Measurements from ENCODE around the gene SIX2. TPM values are rescaled to one million over a fixed set of nuclear protein-coding genes. Genes with fewer than 3 reads are reported as not detected.

SIX2 gene
- total RNA-seq, 2 experiments from 2014 or later, result not detected

GRCh38 chr2:44962176-44962695, 47.0 kb downstream of the SIX2 start:
- no peaks in the 10 kb centered on the region for H3K9me3 ChIP-seq (ENCODE audit: low read length)
- no TSS peak for BruUV-seq (replicated peaks)
- no peaks in the 10 kb centered on the region for H3K4me1 ChIP-seq (ENCODE audit: insufficient read depth, low read length, poor library complexity, severe bottlenecking)
- no peak overlapping the region for H3K4me3 ChIP-seq (ENCODE audit: low read depth, low read length, poor library complexity, severe bottlenecking)
- no peaks in the 10 kb centered on the region for H4K20me1 ChIP-seq (ENCODE audit: insufficient read depth, low read length)
- H2AFZ ChIP-seq (ENCODE audit: low read length), result no peak overlapping the region
- no peak for DNase-seq (ENCODE audit: low spot score)
- H3K79me2 ChIP-seq (ENCODE audit: insufficient read depth, low read depth, low read length), result no peaks in the 10 kb centered on the region
- no peaks in the 10 kb centered on the region for H3K36me3 ChIP-seq (ENCODE audit: insufficient read depth, low read length)
- TF ChIP-seq CTCF (conservative IDR thresholded peaks at IDR 0.05; ENCODE audit: low read length), result no peak
- no peak for TF ChIP-seq EZH2phosphoT487 (IDR thresholded peaks at IDR 0.05; ENCODE audit: borderline replicate concordance, low read depth, low read length)
- intact Hi-C loops (cut with micrococcal nuclease; ENCODE audit: unreplicated experiment), result no loop called here
- CTCF ChIA-PET (ENCODE audit: unreplicated experiment), result no interaction called here
- POLR2A ChIA-PET, result no interaction called here
- no peak overlapping the region for H3K4me2 ChIP-seq (ENCODE audit: low read length)
- H3K9me2 ChIP-seq (ENCODE audit: insufficient read depth, low read length), result no peaks in the 10 kb centered on the region
- no peak overlapping the region for H3K27ac ChIP-seq (ENCODE audit: low read depth, low read length, poor library complexity, severe bottlenecking)

GRCh38 chr2:44960871-44961270, 48.4 kb downstream of the SIX2 start:
- H3K4me2 ChIP-seq (ENCODE audit: low read length), result no peak overlapping the region
- H3K4me3 ChIP-seq (ENCODE audit: low read depth, low read length, poor library complexity, severe bottlenecking), result no peak overlapping the region
- H3K9me2 ChIP-seq (ENCODE audit: insufficient read depth, low read length), result no peaks in the 10 kb centered on the region
- no peaks in the 10 kb centered on the region for H3K9me3 ChIP-seq (ENCODE audit: low read length)
- no peaks in the 10 kb centered on the region for H4K20me1 ChIP-seq (ENCODE audit: insufficient read depth, low read length)
- ChIA-PET POLR2A (interaction anchor here (0.7 kb wide), 1 partner anchor 289 kb away, joined by 5 read pairs; no protein-coding TSS in a partner anchor), CTCF (ENCODE audit: unreplicated experiment) (no interaction called here)
- no peaks in the 10 kb centered on the region for H3K79me2 ChIP-seq (ENCODE audit: insufficient read depth, low read depth, low read length)
- BruUV-seq (replicated peaks), result no TSS peak
- no peak for DNase-seq (ENCODE audit: low spot score)
- H3K4me1 ChIP-seq (ENCODE audit: insufficient read depth, low read length, poor library complexity, severe bottlenecking), result no peaks in the 10 kb centered on the region
- H3K36me3 ChIP-seq (ENCODE audit: insufficient read depth, low read length), result no peaks in the 10 kb centered on the region
- no peak overlapping the region for H3K27ac ChIP-seq (ENCODE audit: low read depth, low read length, poor library complexity, severe bottlenecking)
- no peak for TF ChIP-seq CTCF (conservative IDR thresholded peaks at IDR 0.05; ENCODE audit: low read length)
- no peak for TF ChIP-seq EZH2phosphoT487 (IDR thresholded peaks at IDR 0.05; ENCODE audit: borderline replicate concordance, low read depth, low read length)
- intact Hi-C loops (cut with micrococcal nuclease; ENCODE audit: unreplicated experiment), result no loop called here
- no peak overlapping the region for H2AFZ ChIP-seq (ENCODE audit: low read length)

- Histone ChIP-seq H3K4me3 (ENCODE audit: low read depth, low read length, poor library complexity, severe bottlenecking) (no peak overlapping the region), H3K27ac (ENCODE audit: low read depth, low read length, poor library complexity, severe bottlenecking) (no peak overlapping the region), H4K20me1 (ENCODE audit: insufficient read depth, low read length) (no peaks in the 10 kb centered on the region), H3K4me1 (ENCODE audit: insufficient read depth, low read length, poor library complexity, severe bottlenecking) (no peaks in the 10 kb centered on the region), H2AFZ (ENCODE audit: low read length) (no peak overlapping the region), H3K9me2 (ENCODE audit: insufficient read depth, low read length) (no peaks in the 10 kb centered on the region), H3K36me3 (ENCODE audit: insufficient read depth, low read length) (no peaks in the 10 kb centered on the region), H3K79me2 (ENCODE audit: insufficient read depth, low read depth, low read length) (no peaks in the 10 kb centered on the region), H3K9me3 (ENCODE audit: low read length) (no peaks in the 10 kb centered on the region), H3K4me2 (ENCODE audit: low read length) (no peak overlapping the region)
- ChIA-PET CTCF (ENCODE audit: unreplicated experiment) (no interaction called here), POLR2A (no interaction called here)
- no TSS peak for BruUV-seq (replicated peaks)
- TF ChIP-seq EZH2phosphoT487 (IDR thresholded peaks at IDR 0.05; ENCODE audit: borderline replicate concordance, low read depth, low read length) (no peak), CTCF (conservative IDR thresholded peaks at IDR 0.05; ENCODE audit: low read length) (no peak)
- intact Hi-C loops (cut with micrococcal nuclease; ENCODE audit: unreplicated experiment), result loop anchor here (5.0 kb wide), 3 partner anchors 568 to 918 kb away; no protein-coding TSS in a partner anchor
- no peak for DNase-seq (ENCODE audit: low spot score)
Observed at GRCh38 chr2:44959855-44960254, 49.4 kb downstream of the SIX2 start.
